Panc1 (cell line): ENCODE measurements around the gene DVL1. TPM values are rescaled to one million over a fixed set of nuclear protein-coding genes. Genes with fewer than 3 reads are reported as not detected.

Experiments used
- microRNA-seq: library from miRNA; unstranded; fragments of <30 nt; microRNA quantifications from one replicate; pipeline ENCODE4 v1.1.0, GENCODE V29; 2020; ENCODE audit not compliant: unreplicated experiment
- total RNA-seq: library from RNA; stranded (reverse); gene quantifications from one replicate; pipeline ENCODE4 v1.2.1, GENCODE V29; 2021; ENCODE audit not compliant: unreplicated experiment

Gene DVL1
- total RNA-seq, 1 experiment from 2014 or later = 144 TPM

Small RNA genes lying within 50 kb of the gene (microRNA-seq; reads per million reads assigned to microRNA genes)
- gene MIR6726 (not detected), gene MIR6727 (not detected), gene MIR6808 (not detected)

Other genes with a start within 250 kb of the DVL1 start
- gene C1orf159, start 233.3 kb downstream of the DVL1 start, total RNA-seq = 28.8 TPM
- not detected for gene TTLL10, start 175.5 kb downstream of the DVL1 start, total RNA-seq
- 4.3 TPM for gene TNFRSF18, start 142.8 kb downstream of the DVL1 start, total RNA-seq
- 0.62 TPM for gene TNFRSF4, start 135.3 kb downstream of the DVL1 start, total RNA-seq
- 335 TPM for gene SDF4, start 117.4 kb downstream of the DVL1 start, total RNA-seq
- 46.4 TPM for gene B3GALT6, start 117.2 kb downstream of the DVL1 start, total RNA-seq
- gene C1QTNF12, start 102.7 kb downstream of the DVL1 start, total RNA-seq = 41.4 TPM
- 101 TPM for gene UBE2J2, start 75.6 kb downstream of the DVL1 start, total RNA-seq
- 9.8 TPM for gene SCNN1D, start 69.0 kb downstream of the DVL1 start, total RNA-seq
- gene ACAP3, start 41.5 kb downstream of the DVL1 start, total RNA-seq = 30.7 TPM
- gene PUSL1, start 40.8 kb downstream of the DVL1 start, total RNA-seq = 46.9 TPM
- gene INTS11, start 24.8 kb downstream of the DVL1 start, total RNA-seq = 114 TPM
- 52.2 TPM for gene CPTP, start 24.6 kb downstream of the DVL1 start, total RNA-seq
- gene TAS1R3, start 18.1 kb downstream of the DVL1 start, total RNA-seq = 0.31 TPM
- gene MXRA8, start 9.1 kb upstream of the DVL1 start, total RNA-seq = 96.0 TPM
- gene AURKAIP1, start 25.8 kb upstream of the DVL1 start, total RNA-seq = 335 TPM
- 297 TPM for gene CCNL2, start 49.9 kb upstream of the DVL1 start, total RNA-seq
- 196 TPM for gene MRPL20, start 57.9 kb upstream of the DVL1 start, total RNA-seq
- 1.9 TPM for gene ANKRD65, start 71.9 kb upstream of the DVL1 start, total RNA-seq
- 858 TPM for gene VWA1, start 86.3 kb upstream of the DVL1 start, total RNA-seq
- 10.6 TPM for gene ATAD3C, start 100.3 kb upstream of the DVL1 start, total RNA-seq
- 104 TPM for gene ATAD3B, start 122.3 kb upstream of the DVL1 start, total RNA-seq
- 57.5 TPM for gene ATAD3A, start 162.7 kb upstream of the DVL1 start, total RNA-seq
- 4.1 TPM for gene TMEM240, start 191.2 kb upstream of the DVL1 start, total RNA-seq
- gene SSU72, start 225.4 kb upstream of the DVL1 start, total RNA-seq = 217 TPM